ENCODE measurements around the gene TM9SF1. TPM values are rescaled to one million over a fixed set of nuclear protein-coding genes. Genes with fewer than 3 reads are reported as not detected.

The TM9SF1 gene
- total RNA-seq, 2 experiments from 2014 or later = 17.0 to 24.4 TPM

DNA sequence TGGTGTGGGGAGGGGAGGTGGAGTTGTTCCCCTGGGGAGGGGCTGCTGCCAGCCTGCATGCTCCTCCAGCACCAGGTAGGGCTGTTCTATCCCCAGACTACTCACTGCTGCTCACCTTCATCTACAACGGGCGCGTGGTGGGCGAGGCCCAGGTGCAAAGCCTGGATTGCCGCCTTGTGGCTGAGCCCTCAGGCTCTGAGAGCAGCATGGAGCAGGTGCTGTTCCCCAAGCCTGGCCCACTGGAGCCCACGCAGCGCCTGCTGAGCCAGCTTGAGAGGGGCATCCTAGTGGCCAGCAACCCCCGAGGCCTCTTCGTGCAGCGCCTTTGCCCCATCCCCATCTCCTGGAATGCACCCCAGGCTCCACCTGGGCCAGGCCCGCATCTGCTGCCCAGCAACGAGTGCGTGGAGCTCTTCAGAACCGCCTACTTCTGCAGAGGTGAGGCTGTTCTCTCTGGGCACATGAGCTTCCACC, 30.7 kb downstream of the TM9SF1 start:
- intact Hi-C loops (cut with DNase I, micrococcal nuclease) = no loop called here
- ChIA-PET POLR2A (interaction anchor here (1.2 to 1.6 kb wide), 5 partner anchors 9 to 50 kb away, joined by 3 to 4 read pairs (median 3); partner anchors contain the start of genes DCAF11, NRL and PSME1), CTCF (interaction anchor here (0.6 to 1.1 kb wide), 2 partner anchors 12 to 575 kb away, joined by 3 read pairs; no protein-coding TSS in a partner anchor)
- ATAC-seq = no peak
- H3K27ac Mint-ChIP-seq = peak overlapping the region; percentile 60
- H3K27me3 Mint-ChIP-seq = no peaks in the 10 kb centered on the region
- H3K4me1 Mint-ChIP-seq = peaks cover 47% of the 10 kb centered on the region
- H3K4me3 Mint-ChIP-seq = no peak overlapping the region
- no peaks in the 10 kb centered on the region for H3K9me3 Mint-ChIP-seq (ENCODE audit: low read depth)
- H3K36me3 Mint-ChIP-seq (ENCODE audit: low read depth) = peaks cover 78% of the 10 kb centered on the region
- no peak for DNase-seq

DNA sequence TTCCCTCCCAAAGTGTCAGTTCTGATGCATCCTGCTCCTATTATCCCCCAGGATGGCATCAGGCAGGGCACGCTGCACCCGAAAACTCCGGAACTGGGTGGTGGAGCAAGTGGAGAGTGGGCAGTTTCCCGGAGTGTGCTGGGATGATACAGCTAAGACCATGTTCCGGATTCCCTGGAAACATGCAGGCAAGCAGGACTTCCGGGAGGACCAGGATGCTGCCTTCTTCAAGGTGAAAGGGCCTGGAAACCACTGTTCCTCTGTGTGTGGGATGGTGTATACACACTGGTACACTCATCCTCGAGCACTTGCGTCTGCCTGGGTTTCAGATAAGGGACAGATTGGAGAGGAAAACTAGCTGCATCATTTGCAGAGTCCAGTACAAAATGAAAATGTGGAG, 33.1 kb downstream of the TM9SF1 start:
- intact Hi-C loops (cut with DNase I, micrococcal nuclease) = no loop called here
- H3K36me3 Mint-ChIP-seq (ENCODE audit: low read depth) = peaks cover 76% of the 10 kb centered on the region
- no peaks in the 10 kb centered on the region for H3K27me3 Mint-ChIP-seq
- POLR2A ChIA-PET = interaction anchor here (0.6 to 3.6 kb wide), 15 partner anchors 7 to 111 kb away, joined by 3 to 36 read pairs (median 5); partner anchors contain the start of genes DCAF11, EMC9, IPO4 and NRL
- peak overlapping the region; percentile 84 for H3K4me3 Mint-ChIP-seq
- H3K27ac Mint-ChIP-seq = peak overlapping the region; percentile 97
- ATAC-seq (peak; percentile 13), DNase-seq (peak; percentile 56)
- H3K4me1 Mint-ChIP-seq = peaks cover 38% of the 10 kb centered on the region
- CTCF ChIA-PET = interaction anchor here (0.6 to 3.6 kb wide), 22 partner anchors 12 to 623 kb away, joined by 3 to 43 read pairs (median 6); partner anchors contain the start of genes CHMP4A, CIDEB, DCAF11 and EMC9
- H3K9me3 Mint-ChIP-seq (ENCODE audit: low read depth) = no peaks in the 10 kb centered on the region

DNA sequence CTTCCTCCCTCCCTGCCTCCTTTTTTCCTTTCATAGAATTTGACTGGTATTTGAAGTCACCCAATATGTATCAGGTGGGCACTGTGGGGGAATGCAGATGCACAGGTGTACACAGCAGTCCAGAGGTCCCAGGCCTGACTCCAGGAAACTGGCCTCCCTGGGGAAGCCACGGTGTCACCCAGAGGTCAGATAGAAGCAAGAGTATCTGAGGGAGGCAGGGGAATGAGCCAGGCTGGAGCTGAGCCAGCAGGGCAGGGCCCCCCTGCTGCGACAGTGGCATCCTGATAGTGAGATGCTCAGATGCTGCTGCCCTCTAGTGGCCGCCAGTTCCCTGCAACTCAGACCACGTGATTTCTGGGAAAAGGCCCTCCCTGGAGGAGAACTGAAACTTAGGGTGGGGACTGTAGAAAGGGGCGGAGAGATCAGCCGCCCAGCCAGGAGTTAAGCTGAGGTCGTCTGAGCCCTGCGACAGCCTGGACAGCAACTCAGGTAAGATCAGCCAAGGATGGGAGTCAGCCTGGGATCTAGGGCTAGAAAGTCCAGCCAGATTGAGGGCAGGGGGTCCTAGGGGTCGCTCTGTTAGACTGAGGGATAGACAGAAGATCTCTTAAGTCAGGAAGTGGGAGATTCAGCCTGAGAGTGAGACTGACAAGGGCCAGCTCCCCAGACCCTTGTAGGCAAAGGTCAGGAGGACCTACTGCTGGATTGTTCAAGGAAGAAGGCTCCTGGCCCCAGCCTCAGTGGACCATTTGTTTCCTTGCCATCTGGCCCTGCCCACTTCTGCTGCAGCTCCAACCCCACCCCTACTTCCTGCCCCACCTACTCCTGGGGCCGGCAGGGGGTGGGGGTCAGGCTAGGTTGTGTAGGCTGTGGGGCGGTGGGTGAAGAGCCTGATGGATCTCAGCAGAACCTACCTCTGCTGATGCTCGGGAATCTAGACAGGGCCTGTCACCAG, 34.1 kb downstream of the TM9SF1 start, which contains the start of gene IRF9:
Gene IRF9, plus strand, starts transcription at position 416 of the 955 bp plus-strand sequence. CDS start 880 bp downstream, outside the sequence.
- DNase-seq = peak; percentile 98
- Mint-ChIP-seq H3K36me3 (ENCODE audit: low read depth) (peaks cover 73% of the 10 kb centered on the region), H3K4me1 (peaks cover 35% of the 10 kb centered on the region), H3K4me3 (peak within 1 kb of the TSS; percentile 84), H3K27ac (peak within 1 kb of the TSS; percentile 97), H3K27me3 (no peaks in the 10 kb centered on the region), H3K9me3 (ENCODE audit: low read depth) (no peaks in the 10 kb centered on the region)
- ChIA-PET POLR2A (interaction anchor here (0.6 to 3.6 kb wide), 20 partner anchors 8 to 112 kb away, joined by 3 to 36 read pairs (median 5); partner anchors contain the start of genes CHMP4A, DCAF11, EMC9 and IPO4), CTCF (interaction anchor here (0.6 to 3.6 kb wide), 40 partner anchors 9 to 1066 kb away, joined by 3 to 43 read pairs (median 4); partner anchors contain the start of genes C14orf119, CHMP4A, CIDEB and DCAF11)
- intact Hi-C loops (cut with DNase I, micrococcal nuclease) = loop anchor here (1.0 to 2.0 kb wide), 17 partner anchors 14 to 269 kb away; partner anchors contain the start of genes DCAF11 (in 2 of the 2), EMC9 (in 2 of the 2), IPO4 (in 2 of the 2) and NRL (in 2 of the 2)
- ATAC-seq = peak; percentile 89

DNA sequence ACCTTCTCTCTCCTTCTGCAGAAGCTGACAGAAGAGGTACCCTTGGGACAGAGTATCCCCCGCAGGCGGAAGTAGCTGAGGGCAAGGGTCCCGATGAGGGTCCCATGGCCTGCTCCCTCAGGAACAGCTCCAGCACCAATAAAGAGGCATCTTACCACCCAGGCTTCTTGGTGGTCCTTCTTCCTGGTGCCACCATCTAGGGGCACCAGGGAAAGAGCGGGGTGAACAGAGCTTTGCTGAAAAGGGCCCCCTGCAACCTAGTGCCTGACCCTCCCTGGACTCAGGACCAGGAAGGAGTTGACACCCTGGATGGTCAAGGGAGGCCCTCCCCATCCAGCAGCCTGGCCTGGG, 34.8 kb downstream of the TM9SF1 start:
- H3K4me3 Mint-ChIP-seq = peak overlapping the region; percentile 84
- POLR2A ChIA-PET = interaction anchor here (0.6 to 3.6 kb wide), 13 partner anchors 9 to 80 kb away, joined by 3 to 36 read pairs (median 5); partner anchors contain the start of genes CHMP4A, DCAF11, EMC9 and MDP1
- no peak for ATAC-seq

DNA sequence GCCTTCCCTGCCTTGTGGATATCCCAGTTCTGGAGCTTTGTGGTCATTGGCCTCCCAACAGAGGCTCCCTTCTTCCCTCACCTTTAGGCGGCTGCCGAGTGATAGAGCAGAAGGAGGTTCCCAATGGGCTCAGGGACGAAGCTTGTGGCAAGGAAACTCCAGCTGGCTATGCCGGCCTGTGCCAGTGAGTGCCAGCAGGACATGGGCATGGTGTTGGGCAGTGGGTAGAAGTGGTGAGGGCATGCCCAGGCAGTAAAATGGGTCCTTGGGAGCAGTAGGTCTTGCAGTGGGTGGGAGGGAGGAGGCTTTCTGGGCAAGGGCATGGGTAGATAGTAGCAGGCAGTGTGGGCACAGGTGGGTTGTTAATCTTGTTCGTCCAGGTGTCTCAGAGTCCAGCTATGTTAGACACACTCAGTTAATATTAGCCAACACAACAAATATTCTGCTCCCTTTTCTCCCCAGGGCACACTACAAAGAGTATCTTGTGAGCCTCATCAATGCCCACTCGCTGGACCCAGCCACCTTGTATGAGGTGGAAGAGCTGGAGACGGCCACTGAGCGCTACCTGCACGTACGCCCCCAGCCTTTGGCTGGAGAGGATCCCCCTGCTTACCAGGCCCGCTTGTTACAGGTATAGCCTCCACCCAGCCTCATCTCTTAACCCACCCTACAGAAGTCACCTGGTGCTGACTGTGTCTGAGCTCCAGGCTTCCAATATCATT, 35.3 kb downstream of the TM9SF1 start:
- H3K4me3 Mint-ChIP-seq = no peak overlapping the region
- H3K27me3 Mint-ChIP-seq = no peaks in the 10 kb centered on the region
- CTCF ChIA-PET = interaction anchor here (0.6 to 3.6 kb wide), 15 partner anchors 9 to 147 kb away, joined by 3 to 43 read pairs (median 14); partner anchors contain the start of genes CIDEB, DCAF11, EMC9 and NRL
- DNase-seq = no peak
- POLR2A ChIA-PET = interaction anchor here (1.2 to 3.6 kb wide), 8 partner anchors 9 to 79 kb away, joined by 3 to 36 read pairs (median 7); partner anchors contain the start of genes CHMP4A, DCAF11, EMC9 and NRL
- H3K27ac Mint-ChIP-seq = peak overlapping the region; percentile 97
- H3K4me1 Mint-ChIP-seq = peaks cover 32% of the 10 kb centered on the region
- H3K36me3 Mint-ChIP-seq (ENCODE audit: low read depth) = peaks cover 71% of the 10 kb centered on the region
- no peak for ATAC-seq
- no peaks in the 10 kb centered on the region for H3K9me3 Mint-ChIP-seq (ENCODE audit: low read depth)
- intact Hi-C loops (cut with DNase I, micrococcal nuclease) = loop anchor here in 1 of 2 experiments (2.0 kb wide), 1 partner anchor 145 kb away; no protein-coding TSS in a partner anchor

More for the DNA sequence above, 34.8 kb downstream of the TM9SF1 start:
- H3K9me3 Mint-ChIP-seq (ENCODE audit: low read depth) = no peaks in the 10 kb centered on the region
- intact Hi-C loops (cut with DNase I, micrococcal nuclease) = loop anchor here in 1 of 2 experiments (2.0 kb wide), 1 partner anchor 146 kb away; no protein-coding TSS in a partner anchor
- peak overlapping the region; percentile 97 for H3K27ac Mint-ChIP-seq
- DNase-seq = no peak
- CTCF ChIA-PET = interaction anchor here (0.6 to 3.6 kb wide), 27 partner anchors 8 to 172 kb away, joined by 3 to 43 read pairs (median 6); partner anchors contain the start of genes CIDEB, DCAF11, DHRS4L2 and EMC9
- H3K36me3 Mint-ChIP-seq (ENCODE audit: low read depth) = peaks cover 72% of the 10 kb centered on the region
- no peaks in the 10 kb centered on the region for H3K27me3 Mint-ChIP-seq
- peaks cover 35% of the 10 kb centered on the region for H3K4me1 Mint-ChIP-seq

DNA sequence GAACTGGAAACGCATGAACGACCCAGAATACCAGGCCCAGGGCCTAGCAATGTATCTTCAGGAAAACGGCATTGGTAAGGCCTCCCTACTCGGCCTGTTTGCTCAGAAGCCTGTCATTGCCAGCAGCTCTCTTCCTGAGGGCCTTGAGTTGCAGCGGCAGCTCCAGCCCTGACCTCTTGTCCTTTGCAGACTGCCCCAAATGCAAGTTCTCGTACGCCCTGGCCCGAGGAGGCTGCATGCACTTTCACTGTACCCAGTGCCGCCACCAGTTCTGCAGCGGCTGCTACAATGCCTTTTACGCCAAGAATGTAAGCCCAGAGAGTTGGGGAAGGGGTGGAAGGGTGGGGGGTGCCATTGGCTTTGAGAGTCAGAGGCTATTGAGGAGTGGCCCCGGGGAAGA, 37.9 kb downstream of the TM9SF1 start:
- Mint-ChIP-seq H3K4me3 (no peak overlapping the region), H3K4me1 (peaks cover 14% of the 10 kb centered on the region), H3K27ac (no peak overlapping the region), H3K9me3 (ENCODE audit: low read depth) (no peaks in the 10 kb centered on the region), H3K27me3 (no peaks in the 10 kb centered on the region), H3K36me3 (ENCODE audit: low read depth) (peaks cover 55% of the 10 kb centered on the region)
- intact Hi-C loops (cut with DNase I, micrococcal nuclease) = no loop called here
- ChIA-PET CTCF (no interaction called here), POLR2A (no interaction called here)
- DNase-seq (no peak), ATAC-seq (no peak)

DNA sequence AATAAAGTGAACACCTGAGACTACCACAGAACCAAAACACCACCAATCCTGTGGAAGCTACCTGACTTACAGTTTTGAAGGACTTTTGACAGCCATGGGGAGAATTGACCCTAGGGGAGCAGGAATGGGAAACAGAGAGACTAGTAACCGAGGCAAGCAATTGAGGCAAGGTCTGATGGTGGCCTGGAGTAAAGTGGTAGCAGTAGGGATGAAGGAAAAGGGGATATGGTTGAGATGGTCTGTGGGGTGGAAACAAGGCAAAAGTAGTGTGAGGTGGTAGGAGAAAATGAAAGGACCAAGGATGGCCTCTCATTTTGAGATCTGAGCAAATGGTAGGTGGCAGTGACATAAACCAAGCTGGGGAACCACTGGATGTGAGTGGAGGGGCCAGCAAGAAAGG, 38.4 kb downstream of the TM9SF1 start:
- H3K9me3 Mint-ChIP-seq (ENCODE audit: low read depth) = no peaks in the 10 kb centered on the region
- H3K4me1 Mint-ChIP-seq = peaks cover 9% of the 10 kb centered on the region
- peak overlapping the region; percentile 49 for H3K27ac Mint-ChIP-seq
- no peak overlapping the region for H3K4me3 Mint-ChIP-seq
- no peak for ATAC-seq
- no peak for DNase-seq
- H3K27me3 Mint-ChIP-seq = no peaks in the 10 kb centered on the region
- POLR2A ChIA-PET = no interaction called here
- CTCF ChIA-PET = no interaction called here
- peaks cover 53% of the 10 kb centered on the region for H3K36me3 Mint-ChIP-seq (ENCODE audit: low read depth)
- intact Hi-C loops (cut with DNase I, micrococcal nuclease) = no loop called here

DNA sequence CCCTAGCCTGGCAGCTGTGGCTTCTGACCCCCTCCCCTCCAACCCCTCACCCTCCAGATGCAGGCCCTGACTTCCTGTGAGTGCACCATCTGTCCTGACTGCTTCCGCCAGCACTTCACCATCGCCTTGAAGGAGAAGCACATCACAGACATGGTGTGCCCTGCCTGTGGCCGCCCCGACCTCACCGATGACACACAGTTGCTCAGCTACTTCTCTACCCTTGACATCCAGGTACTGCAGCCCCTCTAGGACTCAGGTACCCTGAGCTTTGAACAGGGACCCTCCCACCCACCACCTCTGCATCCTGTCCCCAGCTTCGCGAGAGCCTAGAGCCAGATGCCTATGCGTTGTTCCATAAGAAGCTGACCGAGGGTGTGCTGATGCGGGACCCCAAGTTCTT, 40.1 kb downstream of the TM9SF1 start:
- CTCF ChIA-PET = interaction anchor here (1.2 kb wide), 1 partner anchor 8 kb away, joined by 6 read pairs; the partner anchor contains the start of gene RNF31
- ATAC-seq = no peak
- peaks cover 53% of the 10 kb centered on the region for H3K36me3 Mint-ChIP-seq (ENCODE audit: low read depth)
- H3K27ac Mint-ChIP-seq = no peak overlapping the region
- DNase-seq = no peak
- peaks cover 6% of the 10 kb centered on the region for H3K4me1 Mint-ChIP-seq
- H3K9me3 Mint-ChIP-seq (ENCODE audit: low read depth) = no peaks in the 10 kb centered on the region
- POLR2A ChIA-PET = no interaction called here
- no peak overlapping the region for H3K4me3 Mint-ChIP-seq
- intact Hi-C loops (cut with DNase I, micrococcal nuclease) = no loop called here
- H3K27me3 Mint-ChIP-seq = no peaks in the 10 kb centered on the region

DNA sequence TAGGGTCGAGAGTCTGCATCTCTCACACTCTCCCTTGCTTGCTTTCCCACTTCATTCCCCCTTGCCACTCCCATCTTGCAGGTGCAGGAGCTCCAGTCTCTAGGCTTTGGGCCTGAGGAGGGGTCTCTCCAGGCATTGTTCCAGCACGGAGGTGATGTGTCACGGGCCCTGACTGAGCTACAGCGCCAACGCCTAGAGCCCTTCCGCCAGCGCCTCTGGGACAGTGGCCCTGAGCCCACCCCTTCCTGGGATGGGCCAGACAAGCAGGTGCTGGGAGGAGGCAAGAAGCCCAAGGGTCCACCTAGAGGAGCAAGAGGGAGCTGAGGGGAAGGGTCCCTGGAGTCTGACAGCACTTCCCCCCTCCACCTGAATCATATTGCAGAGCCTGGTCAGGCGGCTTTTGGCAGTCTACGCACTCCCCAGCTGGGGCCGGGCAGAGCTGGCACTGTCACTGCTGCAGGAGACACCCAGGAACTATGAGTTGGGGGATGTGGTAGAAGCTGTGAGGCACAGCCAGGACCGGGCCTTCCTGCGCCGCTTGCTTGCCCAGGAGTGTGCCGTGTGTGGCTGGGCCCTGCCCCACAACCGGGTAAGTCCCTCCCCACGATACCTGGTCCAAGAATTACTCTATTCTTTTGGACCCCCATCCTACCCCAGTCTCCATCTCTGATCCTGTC, 43.7 kb downstream of the TM9SF1 start:
- CTCF ChIA-PET = interaction anchor here (2.4 to 2.7 kb wide), 2 partner anchors 9 to 43 kb away, joined by 10 to 21 read pairs; partner anchors contain the start of gene IRF9
- ATAC-seq = no peak

DNA sequence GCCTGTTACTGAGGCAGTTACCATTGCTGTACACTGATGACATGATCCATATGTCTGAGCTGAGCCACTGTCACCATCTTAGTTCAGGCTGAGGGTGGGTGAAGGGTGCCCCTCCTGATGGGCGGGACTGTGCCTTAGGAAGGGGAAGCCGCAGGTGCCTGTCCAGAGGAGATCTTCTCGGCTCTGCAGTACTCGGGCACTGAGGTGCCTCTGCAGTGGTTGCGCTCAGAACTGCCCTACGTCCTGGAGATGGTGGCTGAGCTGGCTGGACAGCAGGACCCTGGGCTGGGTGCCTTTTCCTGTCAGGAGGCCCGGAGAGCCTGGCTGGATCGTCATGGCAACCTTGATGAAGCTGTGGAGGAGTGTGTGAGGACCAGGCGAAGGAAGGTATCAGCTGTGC, 44.2 kb downstream of the TM9SF1 start:
- POLR2A ChIA-PET = interaction anchor here (0.8 to 1.2 kb wide), 2 partner anchors 9 to 11 kb away, joined by 4 to 5 read pairs; partner anchors contain the start of gene IRF9

More for the DNA sequence above, 43.7 kb downstream of the TM9SF1 start:
- intact Hi-C loops (cut with DNase I, micrococcal nuclease) = no loop called here
- Mint-ChIP-seq H3K4me1 (peaks cover 25% of the 10 kb centered on the region), H3K9me3 (ENCODE audit: low read depth) (no peaks in the 10 kb centered on the region), H3K4me3 (no peak overlapping the region), H3K36me3 (ENCODE audit: low read depth) (peaks cover 56% of the 10 kb centered on the region), H3K27me3 (no peaks in the 10 kb centered on the region), H3K27ac (no peak overlapping the region)
- POLR2A ChIA-PET = interaction anchor here (0.8 to 1.2 kb wide), 3 partner anchors 8 to 10 kb away, joined by 3 to 5 read pairs (median 4); partner anchors contain the start of genes EMC9 and IRF9
- DNase-seq = no peak

More for the DNA sequence above, 44.2 kb downstream of the TM9SF1 start:
- DNase-seq (no peak), ATAC-seq (no peak)
- CTCF ChIA-PET = interaction anchor here (2.4 to 2.7 kb wide), 2 partner anchors 10 to 42 kb away, joined by 10 to 21 read pairs; partner anchors contain the start of gene IRF9
- H3K4me3 Mint-ChIP-seq = no peak overlapping the region
- no peaks in the 10 kb centered on the region for H3K9me3 Mint-ChIP-seq (ENCODE audit: low read depth)
- no peak overlapping the region for H3K27ac Mint-ChIP-seq
- intact Hi-C loops (cut with DNase I, micrococcal nuclease) = no loop called here
- H3K36me3 Mint-ChIP-seq (ENCODE audit: low read depth) = peaks cover 59% of the 10 kb centered on the region
- no peaks in the 10 kb centered on the region for H3K27me3 Mint-ChIP-seq
- peaks cover 25% of the 10 kb centered on the region for H3K4me1 Mint-ChIP-seq
